ENCODE data around the gene CCR3. TPM values are rescaled to one million over a fixed set of nuclear protein-coding genes. Genes with fewer than 3 reads are reported as not detected.

The CCR3 gene
- total RNA-seq, 1 experiment from 2014 or later = not detected

- POLR2A ChIA-PET = no interaction called here
- H3K9me2 ChIP-seq (ENCODE audit: insufficient read depth) = no peaks in the 10 kb centered on the region
- no peaks in the 10 kb centered on the region for H3K9me3 ChIP-seq (ENCODE audit: control insufficient read depth in 1 of 2, insufficient read depth in 1 of 2, low read depth in 1 of 2, low read length in 2 of 2)
- RAD21 ChIA-PET (ENCODE audit: low non-redundant PET in 1 of 2, low total read pairs in 2 of 2, uncharacterized antibody in 2 of 2, unreplicated experiment in 2 of 2) = interaction anchor here in 1 of 2 experiments (0.9 kb wide), 1 partner anchor 158 kb away, joined by 3 read pairs; no protein-coding TSS in a partner anchor
- ATAC-seq (peak; percentile 76), DNase-seq (ENCODE audit: low read depth, low spot score) (no peak)
- H3K4me2 ChIP-seq (ENCODE audit: low read length) = no peak overlapping the region
- no peaks in the 10 kb centered on the region for H3K36me3 ChIP-seq (ENCODE audit: control insufficient read depth in 1 of 2, insufficient read depth in 2 of 2, low read length in 2 of 2)
- H3K27me3 ChIP-seq (ENCODE audit: insufficient read depth, low read length) = peaks cover 8% of the 10 kb centered on the region; the same call in 1 of the 2 replicates
- intact Hi-C loops (cut with micrococcal nuclease) = loop anchor here (2.0 to 10.0 kb wide), 2 partner anchors 158 to 280 kb away; no protein-coding TSS in a partner anchor
- TF ChIP-seq RAD21 (IDR thresholded peaks at IDR 0.05; ENCODE audit: low read depth) (peak; percentile 48), YY1 (IDR thresholded peaks at IDR 0.05; ENCODE audit: extremely low read depth, insufficient replicate concordance, low read depth, low read length) (no peak), CTCF (IDR thresholded peaks at IDR 0.05 in 2 of 3, conservative IDR thresholded peaks at IDR 0.05 in 1 of 3; ENCODE audit: borderline replicate concordance in 1 of 3, insufficient read depth in 1 of 3, low read depth in 2 of 3, low read length in 2 of 3) (peak; percentile 25 to 50 (median 47); a peak in 4 of 6 replicates)
- H4K20me1 ChIP-seq (ENCODE audit: insufficient read depth) = no peaks in the 10 kb centered on the region
- H3K79me2 ChIP-seq (ENCODE audit: insufficient read depth, low read length) = no peaks in the 10 kb centered on the region
- BruUV-seq (replicated peaks) = no TSS peak
- CTCF ChIA-PET = interaction anchor here (0.7 to 1.7 kb wide), 4 partner anchors 154 to 168 kb away, joined by 3 to 8 read pairs (median 4); no protein-coding TSS in a partner anchor
- H3K27ac ChIP-seq (ENCODE audit: low read depth, low read length) = no peak overlapping the region
- H3K4me1 ChIP-seq (ENCODE audit: control insufficient read depth in 1 of 2, insufficient read depth in 2 of 2, low read length in 2 of 2) = no peaks in the 10 kb centered on the region
- H3K9ac ChIP-seq (ENCODE audit: low read length) = no peak overlapping the region
- H3K4me3 ChIP-seq (replicated peaks in 1 of 2; ENCODE audit: low read depth in 1 of 2, low read length in 2 of 2) = no peak overlapping the region
- no peak overlapping the region for H2AFZ ChIP-seq (ENCODE audit: low read depth, low read length, poor library complexity, severe bottlenecking)
These were observed 27.4 kb upstream of the CCR3 start for GRCh38 chr3:46214751-46215352.

DNA sequence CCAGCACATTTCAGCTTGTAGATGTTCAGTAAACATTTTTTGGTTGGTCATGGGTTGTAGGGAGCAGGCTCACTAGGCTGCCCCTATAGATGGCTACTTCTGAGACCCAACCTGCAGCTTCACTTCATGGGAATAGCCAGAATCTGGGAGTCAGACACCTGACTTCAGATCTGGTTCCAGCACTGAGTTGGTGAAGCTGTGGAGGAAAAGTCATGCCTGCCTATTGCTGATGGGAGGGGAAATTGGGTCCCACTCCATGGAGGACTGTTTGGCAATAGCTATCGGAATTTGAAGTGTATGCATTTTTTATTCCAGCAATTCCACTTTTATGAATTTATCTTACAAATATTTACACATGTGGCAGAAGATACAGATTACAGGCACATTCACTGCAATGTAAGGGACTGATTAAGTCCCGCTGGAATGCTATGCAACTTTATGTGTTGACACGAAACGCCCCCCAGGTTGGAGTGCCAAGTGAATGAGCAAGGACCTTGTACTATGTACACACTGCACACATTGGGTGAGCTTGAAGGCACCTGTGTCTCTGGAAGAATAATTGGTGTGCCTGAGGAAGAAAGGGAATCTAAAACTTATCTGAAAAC, 26.3 kb upstream of the CCR3 start:
- H3K27me3 ChIP-seq (ENCODE audit: insufficient read depth, low read length) = peaks cover 8% of the 10 kb centered on the region; the same call in 1 of the 2 replicates
- ChIA-PET RAD21 (ENCODE audit: low non-redundant PET in 1 of 2, low total read pairs in 2 of 2, uncharacterized antibody in 2 of 2, unreplicated experiment in 2 of 2) (no interaction called here), CTCF (interaction anchor here (1.7 kb wide), 1 partner anchor 163 kb away, joined by 8 read pairs; no protein-coding TSS in a partner anchor), POLR2A (no interaction called here)
- H3K79me2 ChIP-seq (ENCODE audit: insufficient read depth, low read length) = no peaks in the 10 kb centered on the region
- H4K20me1 ChIP-seq (ENCODE audit: insufficient read depth) = no peaks in the 10 kb centered on the region
- no peaks in the 10 kb centered on the region for H3K4me1 ChIP-seq (ENCODE audit: control insufficient read depth in 1 of 2, insufficient read depth in 2 of 2, low read length in 2 of 2)
- no peak for DNase-seq (ENCODE audit: low read depth, low spot score)
- intact Hi-C loops (cut with micrococcal nuclease) = loop anchor here (2.0 to 10.0 kb wide), 2 partner anchors 157 to 281 kb away; no protein-coding TSS in a partner anchor
- no peak overlapping the region for H3K9ac ChIP-seq (ENCODE audit: low read length)
- ATAC-seq = no peak
- no peak overlapping the region for H3K27ac ChIP-seq (ENCODE audit: low read depth, low read length)
- no peaks in the 10 kb centered on the region for H3K9me3 ChIP-seq (ENCODE audit: control insufficient read depth in 1 of 2, insufficient read depth in 1 of 2, low read depth in 1 of 2, low read length in 2 of 2)
- no TSS peak for BruUV-seq (replicated peaks)
- H2AFZ ChIP-seq (ENCODE audit: low read depth, low read length, poor library complexity, severe bottlenecking) = no peak overlapping the region
- TF ChIP-seq ZBTB33 (IDR thresholded peaks at IDR 0.05; ENCODE audit: extremely low read depth, insufficient replicate concordance, low read length) (no peak), EGR1 (IDR thresholded peaks at IDR 0.05; ENCODE audit: low read depth) (no peak), REST (IDR thresholded peaks at IDR 0.05; ENCODE audit: low read depth) (no peak)
- TF ChIP-seq, protein P1, sequence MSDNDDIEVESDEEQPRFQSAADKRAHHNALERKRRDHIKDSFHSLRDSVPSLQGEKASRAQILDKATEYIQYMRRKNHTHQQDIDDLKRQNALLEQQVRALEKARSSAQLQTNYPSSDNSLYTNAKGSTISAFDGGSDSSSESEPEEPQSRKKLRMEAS (IDR thresholded peaks at IDR 0.05) = no peak
- no peak overlapping the region for H3K4me2 ChIP-seq (ENCODE audit: low read length)
- H3K36me3 ChIP-seq (ENCODE audit: control insufficient read depth in 1 of 2, insufficient read depth in 2 of 2, low read length in 2 of 2) = no peaks in the 10 kb centered on the region
- H3K4me3 ChIP-seq (replicated peaks in 1 of 2; ENCODE audit: low read depth in 1 of 2, low read length in 2 of 2) = no peak overlapping the region
- H3K9me2 ChIP-seq (ENCODE audit: insufficient read depth) = no peaks in the 10 kb centered on the region

Measured in HCT116 (cell line).